ENCODE measurements around the gene DPPA3. TPM values are rescaled to one million over a fixed set of nuclear protein-coding genes. Genes with fewer than 3 reads are reported as not detected.
"Not testable (repeated sequence)": the region's sequence is repeated elsewhere in the genome, so short reads cannot be mapped to it uniquely, and the experiment has no call there.

Gene DPPA3
- total RNA-seq, 1 experiment from 2014 or later = not detected

DNA sequence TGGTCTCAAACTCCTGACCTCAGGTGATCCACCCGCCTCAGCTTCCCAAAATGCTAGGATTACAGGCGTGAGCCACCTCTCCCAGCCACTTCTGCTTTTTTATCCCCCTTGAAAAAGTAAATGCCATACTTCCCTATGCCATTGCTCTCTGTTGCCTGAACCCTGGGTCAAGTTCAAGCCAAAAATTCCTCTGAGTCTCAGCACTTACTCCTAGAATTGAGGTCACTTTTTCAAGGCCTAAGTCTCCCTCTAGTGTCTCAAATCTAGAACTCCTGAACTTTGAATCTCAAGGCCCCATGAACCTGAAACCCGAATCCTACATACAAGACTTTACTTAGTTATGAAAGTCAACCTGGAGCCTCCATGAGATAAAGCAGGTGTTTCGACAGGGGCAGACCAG, 44.1 kb upstream of the DPPA3 start:
- no peak overlapping the region for H3K27ac ChIP-seq (ENCODE audit: low read depth, low read length, poor library complexity, severe bottlenecking)
- intact Hi-C loops (cut with micrococcal nuclease; ENCODE audit: unreplicated experiment) = no loop called here

DNA sequence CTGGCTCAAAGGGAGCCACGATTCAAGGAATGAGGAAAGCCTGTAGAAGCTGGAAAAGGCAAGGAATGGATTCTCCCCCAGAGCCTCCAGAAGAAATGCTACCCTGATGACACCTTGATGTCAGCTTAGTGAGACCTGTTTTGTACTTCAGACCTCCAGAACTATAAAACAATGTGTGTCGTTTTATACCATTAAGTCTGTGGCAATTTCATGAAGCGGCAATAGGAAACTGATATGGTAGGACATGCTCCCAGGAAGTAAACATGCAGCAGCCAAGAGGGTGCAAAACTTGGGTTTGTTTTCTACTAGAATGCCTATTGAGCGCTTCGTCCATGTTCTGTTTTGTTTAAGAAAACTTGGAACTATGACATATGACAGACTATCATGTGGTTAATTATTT, 43.1 kb upstream of the DPPA3 start:
- ChIA-PET CTCF (interaction anchor here (0.7 kb wide), 1 partner anchor 203 kb away, joined by 3 read pairs; no protein-coding TSS in a partner anchor), POLR2A (ENCODE audit: low non-redundant PET) (no interaction called here)
- intact Hi-C loops (cut with micrococcal nuclease; ENCODE audit: unreplicated experiment) = no loop called here
- Histone ChIP-seq H3K36me3 (ENCODE audit: insufficient read depth, low read length, poor library complexity, severe bottlenecking) (no peaks in the 10 kb centered on the region), H3K4me1 (ENCODE audit: insufficient read depth, low read length, poor library complexity, severe bottlenecking) (no peaks in the 10 kb centered on the region), H3K4me3 (ENCODE audit: low read depth, low read length, poor library complexity, severe bottlenecking) (no peak overlapping the region), H3K27ac (ENCODE audit: low read depth, low read length, poor library complexity, severe bottlenecking) (no peak overlapping the region), H3K27me3 (replicated peaks; ENCODE audit: insufficient read depth, low read depth, low read length, poor library complexity) (no peaks in the 10 kb centered on the region), H3K9me3 (ENCODE audit: low read depth, low read length, poor library complexity, severe bottlenecking) (no peaks in the 10 kb centered on the region)
- TF ChIP-seq, protein P1, sequence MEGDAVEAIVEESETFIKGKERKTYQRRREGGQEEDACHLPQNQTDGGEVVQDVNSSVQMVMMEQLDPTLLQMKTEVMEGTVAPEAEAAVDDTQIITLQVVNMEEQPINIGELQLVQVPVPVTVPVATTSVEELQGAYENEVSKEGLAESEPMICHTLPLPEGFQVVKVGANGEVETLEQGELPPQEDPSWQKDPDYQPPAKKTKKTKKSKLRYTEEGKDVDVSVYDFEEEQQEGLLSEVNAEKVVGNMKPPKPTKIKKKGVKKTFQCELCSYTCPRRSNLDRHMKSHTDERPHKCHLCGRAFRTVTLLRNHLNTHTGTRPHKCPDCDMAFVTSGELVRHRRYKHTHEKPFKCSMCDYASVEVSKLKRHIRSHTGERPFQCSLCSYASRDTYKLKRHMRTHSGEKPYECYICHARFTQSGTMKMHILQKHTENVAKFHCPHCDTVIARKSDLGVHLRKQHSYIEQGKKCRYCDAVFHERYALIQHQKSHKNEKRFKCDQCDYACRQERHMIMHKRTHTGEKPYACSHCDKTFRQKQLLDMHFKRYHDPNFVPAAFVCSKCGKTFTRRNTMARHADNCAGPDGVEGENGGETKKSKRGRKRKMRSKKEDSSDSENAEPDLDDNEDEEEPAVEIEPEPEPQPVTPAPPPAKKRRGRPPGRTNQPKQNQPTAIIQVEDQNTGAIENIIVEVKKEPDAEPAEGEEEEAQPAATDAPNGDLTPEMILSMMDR (conservative IDR thresholded peaks at IDR 0.05; ENCODE audit: low read depth, low read length) = no peak
- no peak for TF ChIP-seq EZH2 (IDR thresholded peaks at IDR 0.05; ENCODE audit: borderline replicate concordance, low read depth, low read length, poor library complexity, severe bottlenecking)
- no peak for DNase-seq (ENCODE audit: low spot score)
- no TSS peak for BruUV-seq (replicated peaks)

More for the DNA sequence above, 44.1 kb upstream of the DPPA3 start:
- Histone ChIP-seq H3K36me3 (ENCODE audit: insufficient read depth, low read length, poor library complexity, severe bottlenecking) (no peaks in the 10 kb centered on the region), H3K9me3 (ENCODE audit: low read depth, low read length, poor library complexity, severe bottlenecking) (no peaks in the 10 kb centered on the region), H3K4me1 (ENCODE audit: insufficient read depth, low read length, poor library complexity, severe bottlenecking) (no peaks in the 10 kb centered on the region), H3K27me3 (replicated peaks; ENCODE audit: insufficient read depth, low read depth, low read length, poor library complexity) (no peaks in the 10 kb centered on the region), H3K4me3 (ENCODE audit: low read depth, low read length, poor library complexity, severe bottlenecking) (no peak overlapping the region)
- TF ChIP-seq EZH2 (IDR thresholded peaks at IDR 0.05; ENCODE audit: borderline replicate concordance, low read depth, low read length, poor library complexity, severe bottlenecking) = no peak
- TF ChIP-seq, protein P1 (conservative IDR thresholded peaks at IDR 0.05; ENCODE audit: low read depth, low read length) = peak; percentile 39; the same call in 1 of the 2 replicates
- ChIA-PET POLR2A (ENCODE audit: low non-redundant PET) (no interaction called here), CTCF (no interaction called here)
- DNase-seq (ENCODE audit: low spot score) = peak; percentile 14
- BruUV-seq (replicated peaks) = no TSS peak

DNA sequence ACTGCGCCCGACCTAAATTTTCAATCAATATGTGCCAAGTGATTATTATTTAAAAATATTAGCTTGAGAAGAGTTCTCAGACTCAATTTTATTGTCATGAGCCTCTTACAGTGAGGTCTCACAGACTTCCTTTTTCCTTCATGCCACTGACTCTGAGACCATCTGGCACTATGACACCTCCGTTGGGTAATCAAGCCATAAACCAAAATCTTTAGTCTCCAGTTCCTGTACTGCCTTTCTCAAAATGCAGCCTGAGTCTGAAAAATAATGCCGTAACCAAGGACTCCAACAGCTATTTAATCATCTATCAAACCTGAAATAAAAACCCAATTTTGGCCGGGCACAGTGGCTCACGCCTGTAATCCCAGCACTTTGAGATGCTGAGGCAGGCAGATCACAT, 35.8 kb upstream of the DPPA3 start:
- H3K27me3 ChIP-seq (replicated peaks; ENCODE audit: insufficient read depth, low read depth, low read length, poor library complexity); intact Hi-C loops (cut with micrococcal nuclease; ENCODE audit: unreplicated experiment); H3K4me3 ChIP-seq (ENCODE audit: low read depth, low read length, poor library complexity, severe bottlenecking); POLR2A ChIA-PET (ENCODE audit: low non-redundant PET); H3K27ac ChIP-seq (ENCODE audit: low read depth, low read length, poor library complexity, severe bottlenecking); H3K36me3 ChIP-seq (ENCODE audit: insufficient read depth, low read length, poor library complexity, severe bottlenecking); H3K9me3 ChIP-seq (ENCODE audit: low read depth, low read length, poor library complexity, severe bottlenecking); CTCF ChIA-PET; BruUV-seq (replicated peaks); DNase-seq (ENCODE audit: low spot score); H3K4me1 ChIP-seq (ENCODE audit: insufficient read depth, low read length, poor library complexity, severe bottlenecking): not testable (repeated sequence)

DNA sequence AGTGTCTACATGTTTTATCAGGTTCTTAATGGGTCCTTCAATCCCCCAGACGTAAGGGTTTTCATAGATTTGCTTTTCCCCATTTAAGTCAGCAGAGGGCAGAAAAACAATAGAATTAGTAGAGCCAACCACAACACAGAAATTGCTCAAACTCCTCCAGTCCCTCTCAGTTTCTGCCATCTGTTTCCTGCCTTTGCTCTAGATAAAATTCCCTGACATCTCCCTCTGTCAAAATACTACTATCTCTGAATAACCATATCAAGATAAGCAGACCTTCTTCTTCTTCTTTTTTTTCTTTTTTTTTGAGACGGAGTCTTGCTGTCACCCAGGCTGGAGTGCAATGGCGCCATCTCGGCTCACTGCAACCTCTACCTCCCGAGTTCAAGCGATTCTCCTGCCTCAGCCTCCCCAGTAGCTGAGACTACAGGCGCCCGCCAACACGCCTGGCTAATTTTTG, 33.8 kb upstream of the DPPA3 start:
- intact Hi-C loops (cut with micrococcal nuclease; ENCODE audit: unreplicated experiment) = loop anchor here (1.0 kb wide), 1 partner anchor 130 kb away; no protein-coding TSS in a partner anchor
- H3K27me3 ChIP-seq (replicated peaks; ENCODE audit: insufficient read depth, low read depth, low read length, poor library complexity); CTCF ChIA-PET; H3K4me3 ChIP-seq (ENCODE audit: low read depth, low read length, poor library complexity, severe bottlenecking); POLR2A ChIA-PET (ENCODE audit: low non-redundant PET); H3K4me1 ChIP-seq (ENCODE audit: insufficient read depth, low read length, poor library complexity, severe bottlenecking); H3K9me3 ChIP-seq (ENCODE audit: low read depth, low read length, poor library complexity, severe bottlenecking); BruUV-seq (replicated peaks); H3K36me3 ChIP-seq (ENCODE audit: insufficient read depth, low read length, poor library complexity, severe bottlenecking); H3K27ac ChIP-seq (ENCODE audit: low read depth, low read length, poor library complexity, severe bottlenecking): not testable (repeated sequence)
- TF ChIP-seq, protein P1 (conservative IDR thresholded peaks at IDR 0.05; ENCODE audit: low read depth, low read length) = peak; percentile 60
- peak; percentile 69 for DNase-seq (ENCODE audit: low spot score)

Data from A673 (cell line).